GM23338 (cell line): ENCODE measurements around the gene IGDCC3. TPM values are rescaled to one million over a fixed set of nuclear protein-coding genes. Genes with fewer than 3 reads are reported as not detected.

Experiments
- ATAC-seq: fragments of 200-7000 bp; cut with Tn5 transposase; 3 replicates; pipeline ENCODE4 v1.9.1; 2020
- DNase-seq: peaks from one replicate; pipeline ENCODE4 v3.0.0-alpha.2; 2015; ENCODE audit warnings: low spot score
- H2AFZ ChIP-seq: fragments of 200-600 bp; sonication (generic); 2 replicates; pipeline ENCODE4 v1.8.0; 2016; ENCODE audit warnings: antibody characterized with exemption, mild to moderate bottlenecking, moderate library complexity
- H3F3A ChIP-seq: fragments of 200-600 bp; sonication (generic); replicated peaks from 2 replicates; pipeline ENCODE4 v1.8.0; 2017; ENCODE audit warnings: antibody characterized with exemption, mixed run types, low read depth
- H3K27ac ChIP-seq: fragments of 200-600 bp; sonication (generic); 2 replicates; pipeline ENCODE4 v1.6.1; 2016; ENCODE audit warnings: low read depth
- H3K27me3 ChIP-seq: fragments of 200-600 bp; sonication (generic); 2 replicates; pipeline ENCODE4 v1.8.0; 2016; ENCODE audit warnings: mild to moderate bottlenecking, mixed run types, moderate library complexity; ENCODE audit not compliant: insufficient read depth
- H3K36me3 ChIP-seq: fragments of 200-600 bp; sonication (generic); 2 replicates; pipeline ENCODE4 v1.8.0; 2016; ENCODE audit warnings: mild to moderate bottlenecking; ENCODE audit not compliant: insufficient read depth
- H3K4me1 ChIP-seq: fragments of 200-600 bp; sonication (generic); 2 replicates; pipeline ENCODE4 v1.8.0; 2016; ENCODE audit warnings: mild to moderate bottlenecking, moderate library complexity; ENCODE audit not compliant: insufficient read depth
- H3K4me2 ChIP-seq: fragments of 200-600 bp; sonication (generic); 2 replicates; pipeline ENCODE4 v1.7.1; 2017; ENCODE audit warnings: mixed run types
- H3K4me3 ChIP-seq: fragments of 200-600 bp; sonication (generic); 2 replicates; pipeline ENCODE4 v1.6.1; 2016; ENCODE audit warnings: mixed run types
- H3K79me2 ChIP-seq: fragments of 200-600 bp; sonication (generic); replicated peaks from 2 replicates; pipeline ENCODE4 v1.8.0; 2017; ENCODE audit warnings: mild to moderate bottlenecking; ENCODE audit not compliant: insufficient read depth
- H3K9me2 ChIP-seq: fragments of 200-600 bp; sonication (generic); 2 replicates; pipeline ENCODE4 v1.8.0; 2017; ENCODE audit not compliant: insufficient read depth
- H4K20me1 ChIP-seq: fragments of 200-600 bp; sonication (generic); replicated peaks from 2 replicates; pipeline ENCODE4 v1.8.0; 2017; ENCODE audit warnings: mild to moderate bottlenecking; ENCODE audit not compliant: insufficient read depth
- H3K27ac Mint-ChIP-seq: 2 replicates; pipeline ENCODE4 v1.8.0; 2020; ENCODE audit warnings: inconsistent platforms, mild to moderate bottlenecking, moderate library complexity, mixed read lengths
- H3K27me3 Mint-ChIP-seq: 3 replicates; pipeline ENCODE4 v1.8.0; 2022; ENCODE audit warnings: low read depth, mild to moderate bottlenecking, moderate library complexity, mixed read lengths, inconsistent platforms; ENCODE audit not compliant: insufficient read depth, poor library complexity
- H3K36me3 Mint-ChIP-seq: 3 replicates; pipeline ENCODE4 v1.8.0; 2021; ENCODE audit warnings: low read depth, mild to moderate bottlenecking, inconsistent platforms, moderate library complexity, mixed read lengths
- H3K4me1 Mint-ChIP-seq: 3 replicates; pipeline ENCODE4 v1.8.0; 2020; ENCODE audit warnings: mild to moderate bottlenecking, inconsistent platforms, mixed read lengths
- H3K4me3 Mint-ChIP-seq: 3 replicates; pipeline ENCODE4 v1.8.0; 2021; ENCODE audit warnings: moderate library complexity, mild to moderate bottlenecking, inconsistent platforms, mixed read lengths
- H3K9me3 Mint-ChIP-seq: 3 replicates; pipeline ENCODE4 v1.8.0; 2020; ENCODE audit warnings: moderate library complexity, mild to moderate bottlenecking, inconsistent platforms, mixed read lengths
- CREB1 ChIP-seq: fragments of 250-450 bp; sonication (Bioruptor Pico); IDR thresholded peaks from 2 replicates; pipeline ENCODE4 v1.5.0; 2020; ENCODE audit warnings: low read depth, mild to moderate bottlenecking, moderate library complexity
- CTCF ChIP-seq, 2 experiments: fragments of 200-600 bp in 1 of 2; sonication (generic) in 1 of 2; conservative IDR thresholded peaks; 2 replicates each; pipeline versions ENCODE4 v1.5.1 to v1.6.1; 2016 to 2017; ENCODE audit warnings: antibody characterized with exemption in 2 of 2, low read depth in 2 of 2, mild to moderate bottlenecking in 2 of 2, moderate library complexity in 1 of 2
- ETS1 ChIP-seq: IDR thresholded peaks from 2 replicates; pipeline ENCODE4 v1.6.1; 2016; ENCODE audit warnings: antibody characterized with exemption
- EZH2 ChIP-seq: fragments of 200-600 bp; sonication (generic); IDR thresholded peaks from one replicate; pipeline ENCODE4 v1.8.0; 2017; ENCODE audit warnings: antibody characterized with exemption, mild to moderate bottlenecking, low read depth; ENCODE audit not compliant: unreplicated experiment
- JUNB ChIP-seq: IDR thresholded peaks from one replicate; pipeline ENCODE4 v1.6.1; 2016; ENCODE audit warnings: antibody characterized with exemption; ENCODE audit not compliant: unreplicated experiment
- ZNF114 ChIP-seq: fragments of 250-450 bp; sonication (Bioruptor Pico); IDR thresholded peaks from 2 replicates; pipeline ENCODE4 v1.5.0; 2020; ENCODE audit warnings: mild to moderate bottlenecking, moderate library complexity
- ZNF462 ChIP-seq: fragments of 250-450 bp; sonication (Bioruptor Pico); IDR thresholded peaks from 2 replicates; pipeline ENCODE4 v1.5.0; 2020; ENCODE audit warnings: mild to moderate bottlenecking, moderate library complexity
- polyA plus RNA-seq: library from polyadenylated mRNA; unstranded; fragments of >200 nt; fragmentation: Nextera tagmentation; extraction: Ambion mirVana; gene quantifications from 2 replicates; pipeline ENCODE4 v1.2.1, GENCODE V29; 2016
- total RNA-seq: library from RNA; depleted of rRNA; stranded (reverse); fragments of >200 nt; shearing (Covaris generic); gene quantifications from 2 replicates; pipeline ENCODE4 v1.2.3, GENCODE V29; 2014

IGDCC3 gene
- total and polyA plus RNA-seq, 2 experiments from 2014 or later = 15.3 to 30.7 TPM

DNA sequence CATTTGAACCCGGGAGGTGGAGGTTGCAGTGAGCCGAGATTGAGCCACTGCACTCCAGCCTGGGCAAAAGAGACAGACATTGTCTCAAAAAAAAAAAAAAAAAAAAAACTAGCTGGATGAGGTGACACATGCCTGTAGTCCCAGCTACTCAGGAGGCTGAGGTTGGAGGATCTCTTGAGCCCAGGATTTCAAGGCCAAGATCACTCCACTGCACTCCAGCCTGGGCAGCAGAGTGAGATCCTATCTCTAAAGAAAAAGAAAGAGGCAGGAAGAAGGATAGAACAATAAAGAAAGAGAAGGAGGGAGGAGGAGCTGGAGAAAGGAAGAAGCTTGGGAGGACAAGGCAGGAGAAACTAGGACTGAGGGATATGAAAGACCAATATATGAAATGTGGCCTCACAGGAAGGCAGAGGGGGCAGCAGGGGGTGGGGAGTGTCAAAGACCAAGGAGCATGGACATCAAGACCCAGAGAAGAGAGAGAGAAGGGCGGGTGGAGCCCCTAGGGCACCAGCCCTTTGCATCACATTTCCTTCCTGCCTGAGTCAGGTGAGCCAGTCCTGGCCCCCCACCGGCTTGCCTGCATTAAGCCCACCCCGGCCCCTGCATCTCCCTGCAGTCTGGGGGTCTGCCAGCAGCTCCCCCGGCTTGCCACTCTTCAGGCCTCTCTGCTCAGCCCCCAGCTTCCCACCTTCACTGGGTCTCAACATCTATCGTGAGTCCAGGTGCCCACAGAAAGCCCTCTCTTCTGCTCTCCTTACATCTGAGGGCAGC, 11.5 kb downstream of the IGDCC3 start:
- Histone ChIP-seq H3K79me2 (peaks cover 12% of the 10 kb centered on the region; the same call in 1 of the 2 replicates), H3K9me2 (no peaks in the 10 kb centered on the region), H3K27ac (peak overlapping the region; percentile 85; the same call in 1 of the 2 replicates), H3K36me3 (no peaks in the 10 kb centered on the region), H3K4me1 (peaks cover 83% of the 10 kb centered on the region), H2AFZ (no peak overlapping the region), H3F3A (peaks cover 28% of the 10 kb centered on the region; the same call in 1 of the 2 replicates), H3K4me3 (peak overlapping the region; percentile 33; the same call in 1 of the 2 replicates), H3K27me3 (peaks cover 14% of the 10 kb centered on the region), H3K4me2 (peak overlapping the region; percentile 73), H4K20me1 (no peaks in the 10 kb centered on the region)
- H3K4me3 Mint-ChIP-seq = peak overlapping the region; percentile 23
- no peak for TF ChIP-seq CREB1 (CRISPR knock-in tag)
- peak; percentile 51; the same call in 1 of the 2 replicates for TF ChIP-seq ETS1
- peaks cover 20% of the 10 kb centered on the region for H3K36me3 Mint-ChIP-seq
- H3K27ac Mint-ChIP-seq = peak overlapping the region; percentile 81
- DNase-seq = peak; percentile 27
- ATAC-seq = no peak
- no peaks in the 10 kb centered on the region for H3K9me3 Mint-ChIP-seq
- peaks cover 25% of the 10 kb centered on the region for H3K27me3 Mint-ChIP-seq
- peaks cover 79% of the 10 kb centered on the region for H3K4me1 Mint-ChIP-seq

GRCh38 chr15:65365229-65365628, 12.6 kb downstream of the IGDCC3 start:
- H3K27me3 ChIP-seq = peaks cover 25% of the 10 kb centered on the region
- no peaks in the 10 kb centered on the region for H3K9me3 Mint-ChIP-seq
- H3K4me1 Mint-ChIP-seq = peaks cover 81% of the 10 kb centered on the region
- H3F3A ChIP-seq = peaks cover 28% of the 10 kb centered on the region; the same call in 1 of the 2 replicates
- H4K20me1 ChIP-seq = no peaks in the 10 kb centered on the region
- H3K36me3 Mint-ChIP-seq = peaks cover 17% of the 10 kb centered on the region
- TF ChIP-seq ETS1 (no peak), ZNF114 (CRISPR knock-in tag) (no peak), ZNF462 (CRISPR knock-in tag) (no peak), EZH2 (no peak), CTCF (conservative IDR thresholded peaks at IDR 0.05; ENCODE audit: low read depth in 2 of 2) (no peak), JUNB (no peak)
- no peak overlapping the region for H2AFZ ChIP-seq
- ATAC-seq = peak; percentile 38
- peak overlapping the region; percentile 73 for H3K4me2 ChIP-seq
- H3K9me2 ChIP-seq = no peaks in the 10 kb centered on the region
- peak overlapping the region; percentile 78; the same call in 1 of the 2 replicates for H3K27ac Mint-ChIP-seq
- H3K4me3 Mint-ChIP-seq = peak overlapping the region; percentile 26; the same call in 1 of the 3 replicates
- H3K79me2 ChIP-seq = peaks cover 14% of the 10 kb centered on the region
- H3K36me3 ChIP-seq = no peaks in the 10 kb centered on the region
- H3K4me1 ChIP-seq = peaks cover 83% of the 10 kb centered on the region
- H3K27me3 Mint-ChIP-seq = peaks cover 23% of the 10 kb centered on the region
- DNase-seq = peak; percentile 75
- peak overlapping the region; percentile 84 for H3K27ac ChIP-seq
- H3K4me3 ChIP-seq = peak overlapping the region; percentile 38; the same call in 1 of the 2 replicates
